NCI-H2227 (cell line): ENCODE data around the gene SMARCB1.

Source experiments
- DNase-seq: peaks from one replicate; lab custom pipeline; 2025; ENCODE audit not compliant: unreplicated experiment; lab: John Stamatoyannopoulos, UW

Gene SMARCB1

DNA sequence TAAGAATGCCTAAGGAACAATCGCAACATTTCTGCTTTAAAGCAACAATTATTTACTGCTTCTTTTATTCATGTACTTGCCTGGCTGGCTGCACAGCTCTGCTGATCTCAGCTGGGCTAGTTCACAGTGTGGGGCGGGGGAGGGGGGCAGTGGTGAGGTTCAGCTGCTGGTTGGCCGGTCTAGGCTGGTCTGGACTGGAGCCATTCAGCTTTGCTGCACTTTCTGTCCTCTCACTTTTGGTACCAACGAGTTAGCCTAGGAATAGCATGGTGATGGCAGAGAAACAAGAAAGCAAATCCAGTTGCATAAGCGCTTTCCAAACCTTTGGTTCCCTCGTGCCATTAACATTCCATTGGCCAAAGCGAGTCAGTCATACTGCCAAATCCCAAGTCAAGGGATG is 91.5 kb downstream of the SMARCB1 start:
- no peak for DNase-seq

DNA sequence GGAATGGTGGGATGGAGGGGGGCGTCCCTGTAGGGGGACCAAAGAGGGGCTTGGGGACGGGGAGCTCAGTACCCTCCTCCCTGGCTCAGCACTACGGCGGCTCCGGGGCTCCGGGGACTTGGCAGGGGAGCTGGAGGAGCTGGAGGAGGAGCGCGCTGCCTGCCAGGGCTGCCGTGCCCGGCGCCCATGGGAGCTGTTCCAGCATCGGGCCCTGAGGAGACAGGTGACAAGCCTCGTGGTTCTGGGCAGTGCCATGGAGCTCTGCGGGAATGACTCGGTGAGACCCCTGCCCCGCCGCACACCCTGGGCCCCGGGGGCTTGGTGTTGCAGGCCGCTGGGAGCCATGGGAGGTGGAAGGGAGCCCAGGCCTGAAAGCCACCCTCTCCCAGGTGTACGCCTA is 95.6 kb downstream of the SMARCB1 start:
- DNase-seq = no peak

- DNase-seq = no peak
Observed at GRCh38 chr22:23883658-23884057, 96.9 kb downstream of the SMARCB1 start.

DNA sequence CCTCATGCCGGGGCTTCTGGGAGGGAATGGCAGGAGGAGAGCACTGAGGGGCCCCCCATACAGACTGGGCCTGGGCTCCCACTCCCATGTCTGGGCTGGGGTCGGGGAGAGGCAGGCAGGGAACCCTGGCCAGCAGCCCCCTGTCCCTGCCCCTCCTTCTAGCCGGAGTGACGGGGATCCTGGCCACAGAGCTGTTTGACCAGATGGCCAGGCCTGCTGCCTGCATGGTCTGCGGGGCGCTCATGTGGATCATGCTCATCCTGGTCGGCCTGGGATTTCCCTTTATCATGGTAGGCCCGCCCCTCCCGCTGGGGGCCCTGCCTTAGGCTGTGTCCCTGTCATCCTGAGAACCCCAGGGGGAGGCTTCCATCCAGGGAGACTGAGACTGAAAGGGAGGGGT is 97.4 kb downstream of the SMARCB1 start:
- no peak for DNase-seq
